Chondrocyte (in vitro differentiated cells): ENCODE results near the gene LRP6. TPM values are rescaled to one million over a fixed set of nuclear protein-coding genes. Genes with fewer than 3 reads are reported as not detected.
A peak's percentile ranks its signal among the peaks of the same experiment; 100 is the strongest.

Experiments
- DNase-seq: peaks from one replicate; pipeline ENCODE4 v3.0.0; 2021; ENCODE audit warnings: mixed read lengths, low spot score
- H3K27ac Mint-ChIP-seq: one replicate; pipeline ENCODE4 v1.8.0; 2021; ENCODE audit warnings: mild to moderate bottlenecking, moderate library complexity, mixed read lengths; ENCODE audit not compliant: unreplicated experiment
- H3K27me3 Mint-ChIP-seq: 2 replicates; pipeline ENCODE4 v1.8.0; 2021; ENCODE audit warnings: low read depth, mixed read lengths
- H3K36me3 Mint-ChIP-seq: 2 replicates; pipeline ENCODE4 v1.8.0; 2021; ENCODE audit warnings: low read depth, mixed read lengths
- H3K4me1 Mint-ChIP-seq: 2 replicates; pipeline ENCODE4 v1.8.0; 2021; ENCODE audit warnings: low read depth, mild to moderate bottlenecking, mixed read lengths
- H3K4me3 Mint-ChIP-seq: one replicate; pipeline ENCODE4 v1.8.0; 2021; ENCODE audit warnings: mild to moderate bottlenecking, moderate library complexity, mixed read lengths; ENCODE audit not compliant: unreplicated experiment
- H3K9me3 Mint-ChIP-seq: 2 replicates; pipeline ENCODE4 v1.8.0; 2021; ENCODE audit warnings: low read depth, mixed read lengths
- CTCF ChIP-seq: fragments of 200-600 bp; sonication (generic); IDR thresholded peaks from 2 replicates; pipeline ENCODE4 v1.5.0; 2021; ENCODE audit warnings: antibody characterized with exemption, mild to moderate bottlenecking, moderate library complexity
- total RNA-seq: library from RNA; stranded (reverse); gene quantifications from 3 replicates; pipeline ENCODE4 v1.2.1, GENCODE V29; 2021

Gene LRP6
- total RNA-seq, 1 donor from 2014 or later, result 41.4 TPM

DNA sequence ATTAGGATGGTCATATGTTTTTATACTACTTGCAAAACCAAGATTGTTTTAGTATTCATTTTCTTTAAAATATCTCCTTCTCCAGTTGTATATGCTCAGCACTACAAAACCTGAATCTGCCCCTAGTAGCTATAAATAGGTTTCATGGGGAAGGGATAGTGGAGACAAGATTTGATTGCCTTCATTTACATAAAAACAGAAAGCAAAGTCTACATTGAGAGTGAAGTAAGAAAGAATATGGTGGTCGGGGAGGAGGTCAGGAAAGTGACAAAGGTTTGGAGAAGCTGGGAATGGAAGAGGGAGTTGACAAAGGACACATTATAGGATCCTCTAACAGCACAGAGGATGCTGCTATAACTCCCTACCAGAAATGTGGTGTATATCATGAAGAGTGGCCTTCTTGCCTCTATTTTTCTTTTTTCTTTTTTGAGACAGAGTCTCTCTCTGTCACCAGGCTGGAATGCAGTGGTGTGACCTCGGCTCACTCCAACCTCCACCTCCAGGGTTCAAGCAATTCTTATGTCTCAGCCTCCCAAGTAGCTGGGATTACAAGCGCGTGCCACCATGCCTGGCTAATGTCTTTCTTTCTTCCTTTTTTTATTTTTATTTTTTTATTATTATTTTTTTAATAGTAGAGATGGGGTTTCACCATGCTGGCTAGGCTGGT lies 6.6 kb upstream of the LRP6 start:
- Mint-ChIP-seq H3K27me3 (no peaks in the 10 kb centered on the region), H3K27ac (peak overlapping the region; percentile 53), H3K36me3 (peaks cover 3% of the 10 kb centered on the region), H3K9me3 (peaks cover 14% of the 10 kb centered on the region), H3K4me1 (peaks cover 10% of the 10 kb centered on the region), H3K4me3 (no peak overlapping the region)
- no peak for DNase-seq
- no peak for TF ChIP-seq CTCF

- no peak for DNase-seq
- Mint-ChIP-seq H3K36me3 (peaks cover 3% of the 10 kb centered on the region), H3K4me3 (no peak overlapping the region), H3K4me1 (peaks cover 12% of the 10 kb centered on the region), H3K27ac (peak overlapping the region; percentile 53), H3K27me3 (no peaks in the 10 kb centered on the region), H3K9me3 (peaks cover 13% of the 10 kb centered on the region)
- no peak for TF ChIP-seq CTCF
Measured at GRCh38 chr12:12272869-12273268, 6.0 kb upstream of the LRP6 start.

- TF ChIP-seq CTCF, result no peak
- Mint-ChIP-seq H3K27me3 (no peaks in the 10 kb centered on the region), H3K27ac (no peak overlapping the region), H3K36me3 (no peaks in the 10 kb centered on the region), H3K4me1 (peaks cover 21% of the 10 kb centered on the region), H3K4me3 (no peak overlapping the region), H3K9me3 (no peaks in the 10 kb centered on the region)
- no peak for DNase-seq
Measured at GRCh38 chr12:12270226-12270625, 3.4 kb upstream of the LRP6 start.

DNA sequence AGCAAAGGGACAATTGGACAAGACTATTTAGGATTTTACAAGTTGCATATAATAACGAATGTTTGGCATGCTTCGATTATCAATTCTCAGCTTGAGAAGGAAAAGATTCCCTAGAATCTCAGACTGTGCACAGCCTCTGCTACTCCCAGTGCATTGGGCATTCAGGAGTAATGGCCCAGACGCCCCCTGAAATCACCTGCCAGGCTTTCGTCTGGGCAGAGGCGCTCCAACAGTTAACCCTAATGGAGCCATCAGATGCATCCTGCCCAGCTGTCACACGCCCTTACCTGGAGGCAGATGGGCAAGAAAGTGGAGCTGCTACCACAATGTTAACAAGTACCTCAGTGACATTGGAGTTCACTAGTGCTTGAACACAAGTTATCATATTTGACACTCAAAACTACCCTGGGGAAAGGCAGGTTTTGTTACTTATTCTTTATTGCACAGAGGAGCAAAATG lies 927 bp upstream of the LRP6 start:
- Mint-ChIP-seq H3K27ac (peak overlapping the region; percentile 99), H3K27me3 (no peaks in the 10 kb centered on the region), H3K4me3 (peak overlapping the region; percentile 78), H3K36me3 (no peaks in the 10 kb centered on the region), H3K9me3 (no peaks in the 10 kb centered on the region), H3K4me1 (peaks cover 33% of the 10 kb centered on the region)
- no peak for DNase-seq
- no peak for TF ChIP-seq CTCF

DNA sequence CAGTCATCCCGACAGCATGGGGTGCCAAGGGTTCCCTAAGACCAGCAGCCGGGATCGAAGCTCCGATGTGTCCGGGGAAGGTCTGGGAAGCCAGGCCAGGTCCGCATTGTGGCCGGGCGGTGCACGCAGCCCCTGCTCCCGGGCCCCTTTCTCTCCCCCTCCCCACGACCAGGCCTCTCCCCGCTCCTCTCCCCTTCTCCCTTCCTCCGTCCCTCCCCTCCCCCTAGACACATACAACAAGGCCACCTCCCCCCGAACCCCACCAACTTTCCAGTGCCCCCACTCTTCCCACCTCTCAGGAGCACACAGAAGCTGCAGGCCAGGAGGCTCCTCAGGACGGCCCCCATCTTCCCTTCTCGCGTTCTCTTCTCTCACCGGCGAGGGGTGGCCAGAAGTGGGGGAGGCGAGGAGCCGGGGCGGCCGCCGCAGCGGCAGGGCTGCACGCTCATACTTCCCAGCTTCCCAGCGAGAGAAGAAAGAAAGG lies 413 bp downstream of the LRP6 start:
- no peak for DNase-seq
- no peaks in the 10 kb centered on the region for H3K27me3 Mint-ChIP-seq
- H3K4me3 Mint-ChIP-seq, result peak overlapping the region; percentile 78
- H3K9me3 Mint-ChIP-seq, result no peaks in the 10 kb centered on the region
- H3K4me1 Mint-ChIP-seq, result peaks cover 37% of the 10 kb centered on the region
- peak overlapping the region; percentile 99 for H3K27ac Mint-ChIP-seq
- H3K36me3 Mint-ChIP-seq, result no peaks in the 10 kb centered on the region
- TF ChIP-seq CTCF, result no peak
